GM21723 (cell line): ENCODE results near the gene CHRND.

Source experiments
- ATAC-seq: cut with Tn5 transposase; IDR thresholded peaks from one replicate; pipeline ENCODE4 v1.9.1; 2021; ENCODE audit warnings: mild to moderate bottlenecking, moderate library complexity; ENCODE audit not compliant: unreplicated experiment

Gene CHRND

GRCh38 chr2:232541195-232541960 is 15.4 kb downstream of the CHRND start:
- ATAC-seq = no peak

GRCh38 chr2:232541961-232542714 is 16.2 kb downstream of the CHRND start:
- ATAC-seq = no peak

GRCh38 chr2:232542715-232543467 is 16.9 kb downstream of the CHRND start:
- ATAC-seq = no peak

DNA sequence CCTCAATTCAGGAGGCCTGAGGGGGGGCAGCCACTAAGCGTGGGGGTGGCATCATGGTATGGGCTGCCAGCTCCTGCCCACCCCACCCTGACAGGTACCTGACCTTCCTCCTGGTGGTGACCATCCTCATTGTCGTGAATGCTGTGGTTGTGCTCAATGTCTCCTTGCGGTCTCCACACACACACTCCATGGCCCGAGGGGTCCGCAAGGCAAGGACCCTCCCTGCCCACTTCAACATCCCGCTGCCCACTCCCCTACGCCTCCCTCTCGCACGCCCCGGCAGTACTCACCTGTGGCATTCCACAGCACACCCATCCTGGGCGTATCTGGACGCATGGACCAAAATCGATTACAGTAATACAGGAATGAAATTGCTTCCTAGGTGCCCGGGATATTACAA is 17.5 kb downstream of the CHRND start:
- no peak for ATAC-seq

DNA sequence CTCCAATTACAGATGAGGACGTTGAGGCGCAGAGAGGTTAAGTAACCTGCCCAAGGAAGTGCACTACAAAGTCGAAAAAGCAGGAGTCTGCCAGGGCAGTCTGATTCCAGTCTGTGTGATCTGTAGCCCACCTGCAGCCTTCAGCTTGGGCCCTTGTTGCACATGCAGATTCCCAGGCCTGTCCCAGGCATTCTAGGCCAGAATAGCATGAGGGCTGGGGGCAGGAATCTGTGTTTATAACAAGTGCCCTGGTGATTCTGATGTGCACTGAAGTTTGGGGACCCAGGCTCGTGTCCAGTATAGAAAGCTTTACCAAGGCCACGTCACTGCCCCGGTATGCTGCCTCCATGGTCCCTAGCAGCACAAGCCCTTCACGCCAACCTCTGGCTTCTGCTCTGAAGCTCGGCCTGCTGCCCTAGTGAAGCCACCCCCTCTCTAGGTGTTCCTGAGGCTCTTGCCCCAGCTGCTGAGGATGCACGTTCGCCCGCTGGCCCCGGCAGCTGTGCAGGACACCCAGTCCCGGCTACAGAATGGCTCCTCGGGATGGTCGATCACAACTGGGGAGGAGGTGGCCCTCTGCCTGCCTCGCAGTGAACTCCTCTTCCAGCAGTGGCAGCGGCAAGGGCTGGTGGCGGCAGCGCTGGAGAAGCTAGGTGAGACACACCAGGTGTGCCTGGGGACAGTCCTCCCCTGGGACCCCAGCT is 18.1 kb downstream of the CHRND start:
- no peak for ATAC-seq

DNA sequence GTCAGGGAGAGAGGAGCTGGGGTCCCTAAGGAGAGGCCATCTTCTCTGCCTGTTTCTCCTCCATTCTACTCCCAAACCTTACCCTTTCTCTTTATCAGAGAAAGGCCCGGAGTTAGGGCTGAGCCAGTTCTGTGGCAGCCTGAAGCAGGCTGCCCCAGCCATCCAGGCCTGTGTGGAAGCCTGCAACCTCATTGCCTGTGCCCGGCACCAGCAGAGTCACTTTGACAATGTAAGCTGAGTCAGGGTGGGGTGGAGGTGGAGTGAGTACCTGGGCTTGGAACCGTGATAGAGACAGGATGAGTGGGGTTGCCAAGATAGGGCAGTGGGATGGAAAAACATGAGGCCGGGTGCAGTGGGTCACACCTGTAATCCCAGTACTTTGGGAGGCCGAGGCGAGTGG is 18.7 kb downstream of the CHRND start:
- no peak for ATAC-seq

GRCh38 chr2:232545511-232546375 is 19.8 kb downstream of the CHRND start:
- ATAC-seq = no peak

DNA sequence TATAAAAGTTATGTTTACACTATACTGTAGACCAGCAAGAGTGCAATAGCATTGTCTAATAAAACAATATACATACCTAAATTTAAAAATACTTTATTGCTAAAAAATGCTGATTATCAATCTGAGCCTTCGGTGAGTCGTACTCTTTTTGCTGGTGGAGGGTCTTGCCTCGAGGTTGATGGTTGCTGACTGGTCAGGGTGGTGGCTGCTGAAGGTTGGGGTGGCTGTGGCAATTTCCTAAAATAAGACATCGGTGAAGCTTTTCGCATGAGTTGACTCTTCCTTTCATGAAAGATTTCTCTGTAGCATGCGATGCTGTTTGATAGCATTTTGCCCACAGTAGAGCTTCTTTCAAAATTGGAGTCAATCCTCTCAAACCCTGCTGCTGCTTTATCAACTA is 22.0 kb downstream of the CHRND start:
- no peak for ATAC-seq

DNA sequence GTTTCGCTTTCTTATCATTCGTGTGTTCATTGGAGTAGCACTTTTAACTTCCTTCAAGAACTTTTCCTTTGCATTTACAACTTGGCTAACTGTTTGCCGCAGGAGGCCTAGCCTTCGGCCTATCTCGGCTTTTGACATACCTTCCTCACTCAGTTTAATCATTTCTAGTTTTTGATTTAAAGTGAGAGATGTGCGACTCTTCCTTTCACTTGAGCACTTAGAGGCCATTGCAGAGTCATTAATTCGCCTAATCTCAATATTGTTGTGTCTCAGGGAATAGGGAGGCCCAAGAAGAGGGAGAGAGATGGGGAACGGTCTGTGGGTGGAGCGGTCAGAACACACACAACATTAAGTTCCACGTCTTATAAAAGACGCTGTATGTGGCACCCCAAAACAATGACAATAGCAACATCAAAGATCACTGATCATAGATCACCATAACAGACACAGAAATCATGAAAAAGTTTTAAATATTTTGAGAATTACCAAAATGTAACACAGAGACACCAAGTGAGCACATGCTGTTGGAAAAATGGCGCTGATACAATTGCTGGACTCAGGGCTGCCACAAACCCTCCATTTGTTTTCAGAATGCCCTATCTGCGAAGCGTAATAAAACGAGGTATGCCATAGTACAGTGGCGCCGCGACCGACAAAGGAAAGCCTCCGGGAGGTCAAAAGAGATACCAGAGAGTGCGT is 23.8 kb downstream of the CHRND start:
- ATAC-seq = no peak

- ATAC-seq = peak; percentile 93
Measured at GRCh38 chr2:232550354-232551249, 24.6 kb downstream of the CHRND start, which contains the start of the genes EIF4E2 and TIGD1. Gene EIF4E2 (plus strand): TSS chr2:232550689. CDS start chr2:232550725, 36 bp downstream. Gene TIGD1 (minus strand): TSS chr2:232550557. CDS start chr2:232549882, 675 bp downstream.

GRCh38 chr2:232551250-232551638 is 25.3 kb downstream of the CHRND start:
- ATAC-seq = no peak

DNA sequence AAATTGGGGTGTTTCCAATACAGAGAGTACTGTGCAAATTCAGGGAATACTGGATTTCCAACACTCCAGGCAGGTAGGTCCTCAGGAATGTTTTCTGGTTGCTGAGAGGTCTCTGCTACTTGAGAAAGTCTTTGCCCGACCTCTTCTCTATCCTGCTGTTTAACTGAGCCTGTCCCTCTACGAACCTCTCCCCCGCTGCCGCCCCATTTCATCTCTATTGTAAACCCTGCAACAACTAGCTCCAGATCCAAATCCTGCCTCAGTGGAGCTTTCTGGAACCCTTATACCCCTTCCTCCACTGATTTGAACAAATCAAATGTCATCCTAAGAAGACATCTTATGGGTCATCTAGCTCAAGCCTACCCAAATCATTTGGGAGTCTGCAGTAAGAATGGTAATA is 25.8 kb downstream of the CHRND start:
- no peak for ATAC-seq

DNA sequence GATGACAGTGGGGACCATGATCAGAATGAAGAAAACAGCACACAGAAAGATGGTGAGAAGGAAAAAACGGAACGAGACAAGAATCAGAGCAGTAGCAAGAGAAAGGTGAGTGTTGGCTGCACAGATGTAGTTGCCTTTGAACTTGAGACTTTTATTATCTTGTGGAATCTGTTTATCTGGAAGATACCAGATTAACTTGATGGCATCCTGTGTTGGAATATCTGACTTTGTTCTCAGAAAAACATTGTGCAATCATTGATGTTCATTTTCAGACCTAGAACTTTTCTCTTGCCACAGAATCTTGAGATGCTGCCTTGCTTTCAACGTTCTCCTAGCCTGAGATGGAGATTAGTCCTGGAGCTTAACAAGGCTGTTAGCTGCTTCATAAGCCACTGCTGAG is 30.5 kb downstream of the CHRND start:
- no peak for ATAC-seq

DNA sequence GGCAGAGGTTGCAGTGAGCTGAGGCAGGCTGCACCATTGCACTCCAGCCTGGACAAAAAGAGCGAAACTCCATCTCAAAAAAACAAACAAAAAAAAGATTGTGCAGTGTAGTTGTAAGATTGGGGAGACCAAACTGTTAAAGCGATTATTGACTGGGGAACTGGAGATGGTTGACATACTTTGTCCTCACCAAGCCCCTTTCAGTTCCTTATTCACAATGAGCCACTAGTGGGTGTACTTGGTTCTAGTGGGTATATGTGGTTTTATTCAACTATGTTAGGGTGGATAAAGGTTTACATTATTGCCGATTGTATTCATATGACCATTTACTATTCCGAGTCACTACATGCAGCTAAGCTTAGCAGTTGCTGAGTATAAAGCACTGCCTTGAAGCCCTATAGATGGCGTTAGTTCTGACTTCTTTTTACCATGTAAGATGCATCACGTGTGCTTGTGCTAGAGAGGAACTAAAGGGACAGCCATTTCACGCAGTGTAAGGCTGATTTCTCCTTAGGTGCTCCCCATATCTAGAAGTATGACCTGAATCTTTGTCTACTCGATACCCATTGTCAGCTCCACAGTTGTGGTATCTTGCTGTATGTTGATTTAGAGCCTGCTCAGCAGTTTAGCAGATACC is 36.7 kb downstream of the CHRND start:
- ATAC-seq = no peak

DNA sequence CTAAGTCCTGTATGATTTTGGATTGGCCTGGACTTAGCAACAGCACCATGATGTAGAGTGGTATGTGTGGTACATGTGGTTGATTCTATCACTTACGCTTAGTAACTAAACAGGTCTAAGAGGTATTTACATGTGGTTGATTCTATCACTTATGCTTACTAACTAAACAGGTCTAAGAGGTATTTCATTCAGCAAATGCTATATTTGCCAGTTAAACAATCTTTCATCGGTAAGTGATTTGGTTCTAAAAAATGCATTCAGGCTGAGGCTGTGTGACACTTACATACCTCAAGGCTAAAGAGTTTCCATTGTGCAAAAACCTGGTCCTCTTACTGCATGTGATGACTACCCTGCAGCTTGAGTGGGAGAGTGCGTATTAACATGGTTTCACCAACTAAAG is 37.6 kb downstream of the CHRND start:
- no peak for ATAC-seq

- ATAC-seq = no peak
Measured at GRCh38 chr2:232567721-232568120, 41.8 kb downstream of the CHRND start.

- no peak for ATAC-seq
Measured at GRCh38 chr2:232568161-232568560, 42.2 kb downstream of the CHRND start.

- no peak for ATAC-seq
Measured at GRCh38 chr2:232569541-232569940, 43.6 kb downstream of the CHRND start.
